ENCODE measurements around the gene VTA1. TPM values are rescaled to one million over a fixed set of nuclear protein-coding genes. Genes with fewer than 3 reads are reported as not detected.
"Not testable (repeated sequence)": the region's sequence is repeated elsewhere in the genome, so short reads cannot be mapped to it uniquely, and the experiment has no call there.

Gene VTA1
- total and polyA plus RNA-seq, 2 of the 13 experiments (the other 11 are each of a cell fraction or from before 2014, with no cell fraction given) = 70.7 to 89.1 TPM

- TF ChIP-seq NONO (IDR thresholded peaks at IDR 0.05) = not testable (repeated sequence)
- TF ChIP-seq NONO (CRISPR knock-in tag; conservative IDR thresholded peaks at IDR 0.05) (peak; percentile 77; the same call in 1 of the 2 replicates), ZNF556 (CRISPR knock-in tag; IDR thresholded peaks at IDR 0.05; ENCODE audit: borderline replicate concordance) (peak; percentile 70; the same call in 1 of the 2 replicates), ZNF12 (CRISPR knock-in tag; IDR thresholded peaks at IDR 0.05) (peak; percentile 58), REPIN1 (CRISPR knock-in tag; IDR thresholded peaks at IDR 0.05; ENCODE audit: borderline replicate concordance, low read depth) (peak; percentile 94), TFDP1 (CRISPR knock-in tag; IDR thresholded peaks at IDR 0.05; ENCODE audit: borderline replicate concordance) (peak; percentile 41; the same call in 1 of the 2 replicates), SRY (CRISPR knock-in tag; IDR thresholded peaks at IDR 0.05) (peak; percentile 52; the same call in 1 of the 2 replicates), FOXP4 (CRISPR knock-in tag; IDR thresholded peaks at IDR 0.05) (peak; percentile 85), SAFB2 (CRISPR knock-in tag; IDR thresholded peaks at IDR 0.05; ENCODE audit: borderline replicate concordance, low read depth) (peak; percentile 93; the same call in 1 of the 2 replicates), MXD4 (CRISPR knock-in tag; IDR thresholded peaks at IDR 0.05) (0 out of 2 replicates have a peak, but pooled peaks have one; percentile 47), FOXO1 (CRISPR knock-in tag; IDR thresholded peaks at IDR 0.05) (peak; percentile 92), ZBTB20 (CRISPR knock-in tag; IDR thresholded peaks at IDR 0.05; ENCODE audit: borderline replicate concordance, low read depth) (peak; percentile 85), E2F1 (CRISPR knock-in tag; IDR thresholded peaks at IDR 0.05) (0 out of 2 replicates have a peak, but pooled peaks have one; percentile 20), MED1 (CRISPR knock-in tag; IDR thresholded peaks at IDR 0.05) (peak; percentile 89), ZNF552 (CRISPR knock-in tag; IDR thresholded peaks at IDR 0.05; ENCODE audit: borderline replicate concordance) (peak; percentile 90), HNF4A (CRISPR knock-in tag; IDR thresholded peaks at IDR 0.05) (peak; percentile 10; the same call in 1 of the 2 replicates), RFXAP (CRISPR knock-in tag; IDR thresholded peaks at IDR 0.05; ENCODE audit: borderline replicate concordance) (peak; percentile 63; the same call in 1 of the 2 replicates), STAG1 (CRISPR knock-in tag; IDR thresholded peaks at IDR 0.05) (peak; percentile 97), FOXA3 (CRISPR knock-in tag; IDR thresholded peaks at IDR 0.05) (peak; percentile 99)
- TF ChIP-seq, protein P1, sequence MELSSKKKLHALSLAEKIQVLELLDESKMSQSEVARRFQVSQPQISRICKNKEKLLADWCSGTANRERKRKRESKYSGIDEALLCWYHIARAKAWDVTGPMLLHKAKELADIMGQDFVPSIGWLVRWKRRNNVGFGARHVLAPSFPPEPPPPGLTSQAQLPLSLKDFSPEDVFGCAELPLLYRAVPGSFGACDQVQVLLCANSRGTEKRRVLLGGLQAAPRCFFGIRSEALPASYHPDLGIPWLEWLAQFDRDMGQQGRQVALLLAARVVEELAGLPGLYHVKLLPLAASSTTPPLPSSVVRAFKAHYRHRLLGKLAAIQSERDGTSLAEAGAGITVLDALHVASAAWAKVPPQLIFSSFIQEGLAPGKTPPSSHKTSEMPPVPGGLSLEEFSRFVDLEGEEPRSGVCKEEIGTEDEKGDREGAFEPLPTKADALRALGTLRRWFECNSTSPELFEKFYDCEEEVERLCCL (CRISPR knock-in tag; IDR thresholded peaks at IDR 0.05; ENCODE audit: borderline replicate concordance) = 0 out of 2 replicates have a peak, but pooled peaks have one; percentile 32
These were observed 85.4 kb downstream of the VTA1 start (continued) for GRCh38 chr6:142232206-142233044.

Measured in HepG2 (cell line).